GM04504 (cell line): Measurements from ENCODE around the gene DNAJC8.
A peak's percentile ranks its signal among the peaks of the same experiment; 100 is the strongest.

Source experiments
- DNase-seq: peaks from one replicate; pipeline ENCODE4 v3.0.0-alpha.2; 2012; ENCODE audit warnings: low read depth

Gene DNAJC8

GRCh38 chr1:28249866-28250295 lies 17.1 kb upstream of the DNAJC8 start:
- no peak for DNase-seq

GRCh38 chr1:28249013-28249865 lies 16.4 kb upstream of the DNAJC8 start:
- DNase-seq, result no peak

- peak; percentile 59 for DNase-seq
Observed at GRCh38 chr1:28248273-28249012, 15.6 kb upstream of the DNAJC8 start.

GRCh38 chr1:28247612-28248272 lies 14.9 kb upstream of the DNAJC8 start:
- DNase-seq, result no peak

GRCh38 chr1:28246427-28246832 lies 13.6 kb upstream of the DNAJC8 start:
- DNase-seq, result no peak

GRCh38 chr1:28244549-28245251 lies 11.9 kb upstream of the DNAJC8 start:
- no peak for DNase-seq

- DNase-seq, result no peak
Observed at GRCh38 chr1:28243685-28244311, 11.0 kb upstream of the DNAJC8 start.

GRCh38 chr1:28241638-28242241 lies 8.9 kb upstream of the DNAJC8 start:
- no peak for DNase-seq

GRCh38 chr1:28240024-28240423 lies 7.2 kb upstream of the DNAJC8 start:
- DNase-seq, result no peak

- no peak for DNase-seq
Observed at GRCh38 chr1:28239004-28239403, 6.2 kb upstream of the DNAJC8 start.

GRCh38 chr1:28236656-28237322 lies 4.0 kb upstream of the DNAJC8 start:
- DNase-seq, result no peak

GRCh38 chr1:28235755-28236655 lies 3.2 kb upstream of the DNAJC8 start, which contains the start of gene ATP5IF1:
ATP5IF1 (plus strand) TSS chr1:28236124; CDS start chr1:28236184, 60 bp downstream.
- DNase-seq, result peak; percentile 97

GRCh38 chr1:28233264-28233606 lies 406 bp upstream of the DNAJC8 start:
- DNase-seq, result no peak

GRCh38 chr1:28229996-28230395 lies 2.8 kb downstream of the DNAJC8 start:
- no peak for DNase-seq

GRCh38 chr1:28229089-28229488 lies 3.7 kb downstream of the DNAJC8 start:
- no peak for DNase-seq

- no peak for DNase-seq
Observed at GRCh38 chr1:28213315-28213714, 19.5 kb downstream of the DNAJC8 start.

- DNase-seq, result no peak
Observed at GRCh38 chr1:28209700-28210099, 23.1 kb downstream of the DNAJC8 start.

- peak; percentile 40 for DNase-seq
Observed at GRCh38 chr1:28208818-28209441, 23.9 kb downstream of the DNAJC8 start.

GRCh38 chr1:28205243-28205642 lies 27.6 kb downstream of the DNAJC8 start:
- DNase-seq, result no peak
